Hepatocyte (in vitro differentiated cells): ENCODE data around the gene EDEM3. TPM values are rescaled to one million over a fixed set of nuclear protein-coding genes. Genes with fewer than 3 reads are reported as not detected.
"Not testable (repeated sequence)": the region's sequence is repeated elsewhere in the genome, so short reads cannot be mapped to it uniquely, and the experiment has no call there.

Source experiments
- DNase-seq: peaks from one replicate; pipeline ENCODE4 v3.0.0-alpha.2; 2016; ENCODE audit warnings: low spot score
- H2AFZ ChIP-seq: fragments of 200-600 bp; sonication (generic); 2 replicates; pipeline ENCODE4 v1.6.0; 2016; ENCODE audit warnings: antibody characterized with exemption, mild to moderate bottlenecking
- H3K27ac ChIP-seq: fragments of 200-600 bp; sonication (generic); 2 replicates; pipeline ENCODE4 v1.5.1; 2016; ENCODE audit warnings: mild to moderate bottlenecking
- H3K27me3 ChIP-seq: fragments of 200-600 bp; sonication (generic); 2 replicates; pipeline ENCODE4 v1.6.1; 2016
- H3K36me3 ChIP-seq: fragments of 200-600 bp; sonication (generic); replicated peaks from 2 replicates; pipeline ENCODE4 v1.5.1; 2016; ENCODE audit warnings: low read depth; ENCODE audit not compliant: insufficient read depth
- H3K4me1 ChIP-seq: fragments of 200-600 bp; sonication (generic); 2 replicates; pipeline ENCODE4 v1.5.1; 2016; ENCODE audit warnings: mild to moderate bottlenecking, moderate library complexity; ENCODE audit not compliant: insufficient read depth
- H3K4me2 ChIP-seq: fragments of 200-600 bp; sonication (generic); 2 replicates; pipeline ENCODE4 v1.6.0; 2016
- H3K4me3 ChIP-seq: fragments of 200-600 bp; sonication (generic); 2 replicates; pipeline ENCODE4 v1.5.1; 2016; ENCODE audit warnings: mild to moderate bottlenecking
- H3K79me2 ChIP-seq: fragments of 200-600 bp; sonication (generic); 2 replicates; pipeline ENCODE4 v1.6.0; 2017; ENCODE audit warnings: mild to moderate bottlenecking
- H3K9me2 ChIP-seq: fragments of 200-600 bp; sonication (generic); replicated peaks from 2 replicates; pipeline ENCODE4 v1.6.0; 2017; ENCODE audit warnings: mild to moderate bottlenecking; ENCODE audit not compliant: insufficient read depth
- H3K9me3 ChIP-seq: fragments of 200-600 bp; sonication (generic); 2 replicates; pipeline ENCODE4 v1.5.1; 2016; ENCODE audit warnings: low read depth, mild to moderate bottlenecking
- H4K20me1 ChIP-seq: fragments of 200-600 bp; sonication (generic); 2 replicates; pipeline ENCODE4 v1.6.0; 2016; ENCODE audit warnings: mild to moderate bottlenecking; ENCODE audit not compliant: insufficient read depth, poor library complexity, severe bottlenecking
- EZH2 ChIP-seq: fragments of 200-600 bp; sonication (generic); IDR thresholded peaks from 2 replicates; pipeline ENCODE4 v1.6.1; 2016; ENCODE audit warnings: antibody characterized with exemption, mild to moderate bottlenecking, borderline replicate concordance
- EZH2phosphoT487 ChIP-seq: fragments of 200-600 bp; sonication (generic); IDR thresholded peaks from one replicate; pipeline ENCODE4 v1.6.1; 2018; ENCODE audit warnings: antibody characterized with exemption, mild to moderate bottlenecking, low read depth, moderate library complexity; ENCODE audit not compliant: unreplicated experiment, severe bottlenecking
- WGBS: methylation state at CpG from one replicate; pipeline ENCODE4 v1.1.6; 2016; ENCODE audit warnings: low lambda C conversion rate; ENCODE audit errors: missing lambda C conversion rate; 5-methylcytosine and 5-hydroxymethylcytosine counted together
- polyA plus RNA-seq: library from polyadenylated mRNA; unstranded; fragments of >200 nt; fragmentation: Nextera tagmentation; extraction: Ambion mirVana; gene quantifications from 2 replicates; pipeline ENCODE4 v1.2.1, GENCODE V29; 2016
- total RNA-seq: library from RNA; depleted of rRNA; stranded (reverse); fragments of >200 nt; gene quantifications from 2 replicates; pipeline ENCODE4 v1.2.3, GENCODE V29; 2014
- TF ChIP-seq, protein P1 (sequence below): fragments of 200-600 bp; sonication (generic); IDR thresholded peaks from 2 replicates; pipeline ENCODE4 v1.5.1; 2016; ENCODE audit warnings: antibody characterized with exemption, mild to moderate bottlenecking; ENCODE audit not compliant: poor library complexity

The EDEM3 gene
- total and polyA plus RNA-seq, 2 experiments from 2014 or later: 14.9 to 54.1 TPM

- no peak overlapping the region for H3K4me3 ChIP-seq
- DNase-seq: no peak
These were observed 68.1 kb downstream of the EDEM3 start for GRCh38 chr1:184686540-184686939.

DNA sequence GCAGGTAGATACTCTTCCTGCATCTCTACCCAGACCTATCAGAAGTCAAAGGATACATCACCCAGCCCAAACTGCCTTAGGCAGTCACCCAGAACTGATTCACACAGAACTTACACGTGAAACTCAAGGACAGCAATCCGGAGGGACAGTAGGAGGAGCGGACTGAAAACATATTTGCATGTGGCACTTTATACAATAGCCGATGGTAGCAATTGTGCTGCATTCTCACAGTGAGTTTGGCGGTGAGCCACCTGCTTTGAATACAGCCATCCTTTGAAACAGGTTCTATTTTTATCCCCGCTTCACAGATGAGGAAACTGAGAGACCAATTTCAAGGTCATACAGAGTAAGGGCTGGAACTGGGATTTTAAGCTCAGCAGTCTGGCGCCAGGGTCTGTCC, 69.5 kb downstream of the EDEM3 start:
- Histone ChIP-seq H3K4me2 (no peak overlapping the region), H3K27me3 (no peaks in the 10 kb centered on the region), H3K9me2 (no peaks in the 10 kb centered on the region), H3K79me2 (no peaks in the 10 kb centered on the region), H3K36me3 (no peaks in the 10 kb centered on the region), H3K4me3 (no peak overlapping the region), H3K9me3 (no peaks in the 10 kb centered on the region), H4K20me1 (no peaks in the 10 kb centered on the region), H3K27ac (no peak overlapping the region), H2AFZ (no peak overlapping the region), H3K4me1 (no peaks in the 10 kb centered on the region)
- 92% methylated on average over 7 of the region's 7 CpGs for WGBS
- TF ChIP-seq EZH2: no peak
- no peak for DNase-seq

More at GRCh38 chr1:184686540-184686939, 68.1 kb downstream of the EDEM3 start:
- no peak overlapping the region for H2AFZ ChIP-seq
- no peaks in the 10 kb centered on the region for H3K9me2 ChIP-seq
- no peaks in the 10 kb centered on the region for H3K79me2 ChIP-seq
- no peak overlapping the region for H3K4me2 ChIP-seq
- WGBS: 80% methylated on average over 3 of the region's 3 CpGs
- no peaks in the 10 kb centered on the region for H4K20me1 ChIP-seq
- H3K4me1 ChIP-seq: peaks cover 6% of the 10 kb centered on the region
- H3K36me3 ChIP-seq: no peaks in the 10 kb centered on the region
- TF ChIP-seq EZH2 (no peak), EZH2phosphoT487 (no peak)
- TF ChIP-seq, protein P1, sequence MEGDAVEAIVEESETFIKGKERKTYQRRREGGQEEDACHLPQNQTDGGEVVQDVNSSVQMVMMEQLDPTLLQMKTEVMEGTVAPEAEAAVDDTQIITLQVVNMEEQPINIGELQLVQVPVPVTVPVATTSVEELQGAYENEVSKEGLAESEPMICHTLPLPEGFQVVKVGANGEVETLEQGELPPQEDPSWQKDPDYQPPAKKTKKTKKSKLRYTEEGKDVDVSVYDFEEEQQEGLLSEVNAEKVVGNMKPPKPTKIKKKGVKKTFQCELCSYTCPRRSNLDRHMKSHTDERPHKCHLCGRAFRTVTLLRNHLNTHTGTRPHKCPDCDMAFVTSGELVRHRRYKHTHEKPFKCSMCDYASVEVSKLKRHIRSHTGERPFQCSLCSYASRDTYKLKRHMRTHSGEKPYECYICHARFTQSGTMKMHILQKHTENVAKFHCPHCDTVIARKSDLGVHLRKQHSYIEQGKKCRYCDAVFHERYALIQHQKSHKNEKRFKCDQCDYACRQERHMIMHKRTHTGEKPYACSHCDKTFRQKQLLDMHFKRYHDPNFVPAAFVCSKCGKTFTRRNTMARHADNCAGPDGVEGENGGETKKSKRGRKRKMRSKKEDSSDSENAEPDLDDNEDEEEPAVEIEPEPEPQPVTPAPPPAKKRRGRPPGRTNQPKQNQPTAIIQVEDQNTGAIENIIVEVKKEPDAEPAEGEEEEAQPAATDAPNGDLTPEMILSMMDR: no peak
- no peaks in the 10 kb centered on the region for H3K9me3 ChIP-seq
- no peaks in the 10 kb centered on the region for H3K27me3 ChIP-seq
- H3K27ac ChIP-seq: no peak overlapping the region

DNA sequence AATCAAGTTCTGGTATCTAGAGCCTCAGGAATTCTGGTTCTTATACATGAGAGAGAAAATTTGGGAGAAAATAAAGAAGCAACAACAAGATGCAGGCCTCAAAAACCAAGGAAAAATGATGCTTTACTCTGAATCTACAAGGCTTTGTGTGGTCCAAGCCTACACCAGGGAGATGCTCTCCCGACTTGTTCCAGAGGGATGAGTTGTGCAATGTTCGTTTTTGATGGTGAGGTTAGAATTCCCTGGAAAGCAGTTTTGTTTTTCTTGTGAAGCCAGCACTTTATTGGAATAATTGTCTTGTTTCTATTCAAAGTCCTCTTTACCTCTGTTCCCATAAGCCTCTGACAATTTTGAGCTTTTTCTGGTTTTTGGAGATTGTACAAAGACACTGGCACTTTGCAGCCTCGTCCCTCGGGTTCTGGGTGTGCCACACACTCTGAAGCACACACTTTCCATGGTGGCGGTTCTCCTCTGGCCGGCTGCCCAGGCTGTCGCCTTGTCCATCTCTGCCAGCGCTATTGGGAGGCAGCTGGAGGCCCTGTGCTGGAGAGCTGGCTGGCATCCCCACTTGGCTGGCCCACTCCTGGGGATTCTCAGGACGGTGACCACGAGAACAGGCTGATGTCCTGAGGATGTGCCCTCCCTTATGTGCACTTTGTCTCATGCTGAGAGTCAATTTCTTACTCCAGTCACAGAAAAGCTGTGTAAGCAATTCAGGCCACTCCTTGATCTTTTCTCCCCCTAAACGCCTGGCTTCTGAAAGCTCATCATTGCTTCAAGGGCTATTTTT, 70.2 kb downstream of the EDEM3 start:
- no peak overlapping the region for H3K4me2 ChIP-seq
- H3K9me2 ChIP-seq: no peaks in the 10 kb centered on the region
- no peaks in the 10 kb centered on the region for H3K36me3 ChIP-seq
- 82% methylated on average over 11 of the region's 11 CpGs for WGBS
- H3K9me3 ChIP-seq: no peaks in the 10 kb centered on the region
- no peak overlapping the region for H3K27ac ChIP-seq
- H3K27me3 ChIP-seq: no peaks in the 10 kb centered on the region
- H3K79me2 ChIP-seq: no peaks in the 10 kb centered on the region
- no peak overlapping the region for H3K4me3 ChIP-seq
- no peak overlapping the region for H2AFZ ChIP-seq
- DNase-seq: no peak
- H3K4me1 ChIP-seq: no peaks in the 10 kb centered on the region
- H4K20me1 ChIP-seq: no peaks in the 10 kb centered on the region
- TF ChIP-seq, protein P1: no peak

GRCh38 chr1:184682956-184683355, 71.7 kb downstream of the EDEM3 start:
- Histone ChIP-seq H3K27ac (no peak overlapping the region), H3K4me2 (no peak overlapping the region), H3K36me3 (no peaks in the 10 kb centered on the region), H3K4me3 (no peak overlapping the region), H3K9me3 (no peaks in the 10 kb centered on the region), H2AFZ (no peak overlapping the region), H3K79me2 (no peaks in the 10 kb centered on the region), H3K27me3 (no peaks in the 10 kb centered on the region), H4K20me1 (no peaks in the 10 kb centered on the region), H3K4me1 (no peaks in the 10 kb centered on the region), H3K9me2 (no peaks in the 10 kb centered on the region)
- DNase-seq: no peak
- no peak for TF ChIP-seq EZH2
- no peak for TF ChIP-seq EZH2phosphoT487
- TF ChIP-seq, protein P1: no peak
- WGBS: 97% methylated on average over 3 of the region's 3 CpGs

- H4K20me1 ChIP-seq, DNase-seq, H3K36me3 ChIP-seq, H3K4me1 ChIP-seq, H3K79me2 ChIP-seq, H3K9me2 ChIP-seq, H3K27ac ChIP-seq, H3K4me3 ChIP-seq, H2AFZ ChIP-seq, H3K4me2 ChIP-seq, H3K9me3 ChIP-seq, H3K27me3 ChIP-seq: not testable (repeated sequence)
- 89% methylated on average over 5 of the region's 5 CpGs for WGBS
These were observed 73.9 kb downstream of the EDEM3 start for GRCh38 chr1:184680611-184681225.

- 71% methylated on average over 3 of the region's 3 CpGs for WGBS
- H3K4me2 ChIP-seq, H3K9me2 ChIP-seq, H3K79me2 ChIP-seq, H3K4me3 ChIP-seq, H3K27ac ChIP-seq, DNase-seq, H3K9me3 ChIP-seq, H3K27me3 ChIP-seq, H4K20me1 ChIP-seq, H3K4me1 ChIP-seq, H2AFZ ChIP-seq, H3K36me3 ChIP-seq: not testable (repeated sequence)
These were observed 75.2 kb downstream of the EDEM3 start for GRCh38 chr1:184679472-184679871.
